ENCODE measurements around the gene KLHL6.

GRCh38 chr3:183446838-183447205 is 108.7 kb downstream of the KLHL6 start:
- TF ChIP-seq CTCF (IDR thresholded peaks at IDR 0.05) (no peak), ZFX (IDR thresholded peaks at IDR 0.05; ENCODE audit: borderline replicate concordance) (no peak)
